H7 (cell line): ENCODE measurements around the gene PCDH9. TPM values are rescaled to one million over a fixed set of nuclear protein-coding genes. Genes with fewer than 3 reads are reported as not detected.
A peak's percentile ranks its signal among the peaks of the same experiment; 100 is the strongest.
"Not testable (repeated sequence)": the region's sequence is repeated elsewhere in the genome, so short reads cannot be mapped to it uniquely, and the experiment has no call there.

Experiments used
- DNase-seq: peaks from one replicate; pipeline ENCODE4 v3.0.0; 2012
- H3K27me3 ChIP-seq: 2 replicates; pipeline ENCODE4 v1.6.0; 2011; ENCODE audit warnings: mild to moderate bottlenecking, low read length; ENCODE audit not compliant: control insufficient read depth, insufficient read depth
- H3K36me3 ChIP-seq: replicated peaks from 2 replicates; pipeline ENCODE4 v1.5.1; 2011; ENCODE audit warnings: low read length; ENCODE audit not compliant: control insufficient read depth, insufficient read depth
- H3K4me3 ChIP-seq: 2 replicates; pipeline ENCODE4 v1.5.1; 2011; ENCODE audit warnings: low read depth, mild to moderate bottlenecking, control low read depth, low read length, moderate library complexity; ENCODE audit not compliant: insufficient read depth
- total RNA-seq: library from RNA; depleted of rRNA; stranded (reverse); fragments of >200 nt; shearing (Covaris generic); gene quantifications from 2 replicates; pipeline ENCODE4 v1.2.3, GENCODE V29; 2014

The PCDH9 gene
- total RNA-seq, 1 experiment from 2014 or later = 0.14 TPM

GRCh38 chr13:66323745-66324347, 906.3 kb downstream of the PCDH9 start:
- peak; percentile 8 for DNase-seq
- H3K36me3 ChIP-seq = no peaks in the 10 kb centered on the region
- no peaks in the 10 kb centered on the region for H3K27me3 ChIP-seq
- no peak overlapping the region for H3K4me3 ChIP-seq

- Histone ChIP-seq H3K27me3 (no peaks in the 10 kb centered on the region), H3K36me3 (no peaks in the 10 kb centered on the region), H3K4me3 (no peak overlapping the region)
- no peak for DNase-seq
Observed at GRCh38 chr13:66322936-66323335, 907.2 kb downstream of the PCDH9 start.

GRCh38 chr13:66322193-66322740, 907.9 kb downstream of the PCDH9 start:
- no peak overlapping the region for H3K4me3 ChIP-seq
- no peaks in the 10 kb centered on the region for H3K27me3 ChIP-seq
- DNase-seq = no peak
- no peaks in the 10 kb centered on the region for H3K36me3 ChIP-seq

GRCh38 chr13:66314911-66315310, 915.2 kb downstream of the PCDH9 start:
- Histone ChIP-seq H3K4me3 (no peak overlapping the region), H3K36me3 (no peaks in the 10 kb centered on the region), H3K27me3 (no peaks in the 10 kb centered on the region)
- no peak for DNase-seq

GRCh38 chr13:66313413-66313812, 916.7 kb downstream of the PCDH9 start:
- DNase-seq = no peak
- Histone ChIP-seq H3K36me3 (no peaks in the 10 kb centered on the region), H3K27me3 (no peaks in the 10 kb centered on the region), H3K4me3 (no peak overlapping the region)

- no peak for DNase-seq
- no peaks in the 10 kb centered on the region for H3K36me3 ChIP-seq
- H3K27me3 ChIP-seq = no peaks in the 10 kb centered on the region
- no peak overlapping the region for H3K4me3 ChIP-seq
Observed at GRCh38 chr13:66312312-66313087, 917.6 kb downstream of the PCDH9 start.

GRCh38 chr13:66305961-66306617, 924.0 kb downstream of the PCDH9 start:
- no peak overlapping the region for H3K4me3 ChIP-seq
- H3K27me3 ChIP-seq = no peaks in the 10 kb centered on the region
- H3K36me3 ChIP-seq = no peaks in the 10 kb centered on the region
- DNase-seq = no peak

GRCh38 chr13:66301482-66301881, 928.7 kb downstream of the PCDH9 start:
- Histone ChIP-seq H3K27me3 (no peaks in the 10 kb centered on the region), H3K36me3 (no peaks in the 10 kb centered on the region), H3K4me3 (no peak overlapping the region)
- no peak for DNase-seq

- no peaks in the 10 kb centered on the region for H3K27me3 ChIP-seq
- no peak for DNase-seq
- H3K36me3 ChIP-seq = no peaks in the 10 kb centered on the region
- no peak overlapping the region for H3K4me3 ChIP-seq
Observed at GRCh38 chr13:66301006-66301405, 929.1 kb downstream of the PCDH9 start.

GRCh38 chr13:66296875-66297274, 933.3 kb downstream of the PCDH9 start:
- Histone ChIP-seq H3K36me3 (no peaks in the 10 kb centered on the region), H3K4me3 (no peak overlapping the region), H3K27me3 (no peaks in the 10 kb centered on the region)
- DNase-seq = no peak

GRCh38 chr13:66296328-66296727, 933.8 kb downstream of the PCDH9 start:
- no peak for DNase-seq
- Histone ChIP-seq H3K27me3 (no peaks in the 10 kb centered on the region), H3K4me3 (no peak overlapping the region), H3K36me3 (no peaks in the 10 kb centered on the region)

- not testable (repeated sequence) for DNase-seq, H3K4me3 ChIP-seq, H3K36me3 ChIP-seq, H3K27me3 ChIP-seq
Observed at GRCh38 chr13:66286806-66287205, 943.3 kb downstream of the PCDH9 start.

GRCh38 chr13:66275416-66275815, 954.7 kb downstream of the PCDH9 start:
- no peaks in the 10 kb centered on the region for H3K36me3 ChIP-seq
- no peak for DNase-seq
- no peaks in the 10 kb centered on the region for H3K27me3 ChIP-seq
- H3K4me3 ChIP-seq = no peak overlapping the region

- H3K27me3 ChIP-seq = no peaks in the 10 kb centered on the region
- DNase-seq = no peak
- no peak overlapping the region for H3K4me3 ChIP-seq
Observed at GRCh38 chr13:66273011-66273410, 957.1 kb downstream of the PCDH9 start.

GRCh38 chr13:66266761-66267160, 963.4 kb downstream of the PCDH9 start:
- no peaks in the 10 kb centered on the region for H3K27me3 ChIP-seq
- no peak for DNase-seq
- H3K36me3 ChIP-seq = no peaks in the 10 kb centered on the region
- H3K4me3 ChIP-seq = no peak overlapping the region

More at GRCh38 chr13:66273011-66273410, 957.1 kb downstream of the PCDH9 start:
- H3K36me3 ChIP-seq = no peaks in the 10 kb centered on the region
